SK-N-MC (cell line): ENCODE measurements around the gene BHLHE40.

ENCODE experiments used
- EZH2 ChIP-seq: fragments of 200-600 bp; sonication (generic); IDR thresholded peaks from one replicate; pipeline ENCODE4 v1.6.1; 2017; ENCODE audit warnings: antibody characterized with exemption
- FOXP2 ChIP-seq: optimal IDR thresholded peaks from 2 replicates; pipeline ENCODE3; 2011; ENCODE audit warnings: mild to moderate bottlenecking, moderate library complexity; ENCODE audit not compliant: insufficient read depth; ENCODE audit errors: extremely low read length, control extremely low read depth
- POLR2AphosphoS5 ChIP-seq: IDR thresholded peaks from 2 replicates; pipeline ENCODE4 v1.6.1; 2012; ENCODE audit warnings: mild to moderate bottlenecking, low read depth, low read length, borderline replicate concordance

DNA sequence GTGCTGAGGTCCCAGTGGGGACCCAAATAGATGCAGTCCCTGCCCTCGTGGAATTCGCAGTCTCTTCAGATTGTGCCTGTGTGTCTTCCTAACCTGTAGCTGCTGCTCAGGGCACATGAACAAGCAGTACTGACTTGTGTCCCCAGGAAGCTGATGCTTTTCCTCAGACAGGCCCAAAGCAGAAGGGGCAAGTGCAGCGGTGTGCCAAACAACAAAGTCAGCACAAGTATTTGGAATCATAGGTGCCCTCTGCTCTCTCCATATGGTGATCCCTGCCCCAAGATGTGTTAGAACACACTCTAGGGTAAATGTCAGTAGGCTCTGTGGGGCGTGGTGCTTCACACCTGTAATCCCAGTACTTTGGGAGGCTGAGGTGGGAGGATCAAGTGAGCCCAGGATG lies 21.9 kb downstream of the BHLHE40 start:
- TF ChIP-seq EZH2 (no peak), FOXP2 (no peak), POLR2AphosphoS5 (no peak)
